PFSK-1 (cell line): ENCODE data around the gene DDX42.
A peak's percentile ranks its signal among the peaks of the same experiment; 100 is the strongest.

Experiments
- FOXP2 ChIP-seq: optimal IDR thresholded peaks from 2 replicates; pipeline ENCODE3; 2011; ENCODE audit warnings: borderline replicate concordance, control low read depth, inconsistent platforms; ENCODE audit not compliant: insufficient read depth; ENCODE audit errors: extremely low read length, extremely low read depth
- POLR2AphosphoS5 ChIP-seq: IDR thresholded peaks from 2 replicates; pipeline ENCODE4 v1.6.1; 2012; ENCODE audit warnings: low read depth, mild to moderate bottlenecking, control low read depth, low read length, moderate library complexity
- SIN3A ChIP-seq: IDR thresholded peaks from 2 replicates; pipeline ENCODE4 v1.6.1; 2012; ENCODE audit warnings: mild to moderate bottlenecking, low read length, moderate library complexity, borderline replicate concordance; ENCODE audit not compliant: insufficient read depth
- TAF1 ChIP-seq: IDR thresholded peaks from 2 replicates; pipeline ENCODE4 v1.6.1; 2012; ENCODE audit warnings: low read length, control low read depth, borderline replicate concordance; ENCODE audit not compliant: insufficient read depth
- TF ChIP-seq, protein P1 (sequence below), 2 experiments: IDR thresholded peaks; 2 replicates each; pipeline versions ENCODE4 v1.6.1 to v1.8.0; 2011 to 2012; ENCODE audit warnings: low read depth in 2 of 2, low read length in 2 of 2, control low read depth in 1 of 2, inconsistent platforms in 1 of 2, mild to moderate bottlenecking in 1 of 2, moderate library complexity in 1 of 2; ENCODE audit not compliant: insufficient read depth in 1 of 2

DDX42 gene

GRCh38 chr17:63822537-63822936 is 48.6 kb downstream of the DDX42 start:
- TF ChIP-seq SIN3A = no peak

GRCh38 chr17:63823659-63824331 is 49.8 kb downstream of the DDX42 start:
- TF ChIP-seq SIN3A (no peak), POLR2AphosphoS5 (no peak; the same call in 1 of the 2 replicates), FOXP2 (no peak), TAF1 (no peak)
- TF ChIP-seq, protein P1, sequence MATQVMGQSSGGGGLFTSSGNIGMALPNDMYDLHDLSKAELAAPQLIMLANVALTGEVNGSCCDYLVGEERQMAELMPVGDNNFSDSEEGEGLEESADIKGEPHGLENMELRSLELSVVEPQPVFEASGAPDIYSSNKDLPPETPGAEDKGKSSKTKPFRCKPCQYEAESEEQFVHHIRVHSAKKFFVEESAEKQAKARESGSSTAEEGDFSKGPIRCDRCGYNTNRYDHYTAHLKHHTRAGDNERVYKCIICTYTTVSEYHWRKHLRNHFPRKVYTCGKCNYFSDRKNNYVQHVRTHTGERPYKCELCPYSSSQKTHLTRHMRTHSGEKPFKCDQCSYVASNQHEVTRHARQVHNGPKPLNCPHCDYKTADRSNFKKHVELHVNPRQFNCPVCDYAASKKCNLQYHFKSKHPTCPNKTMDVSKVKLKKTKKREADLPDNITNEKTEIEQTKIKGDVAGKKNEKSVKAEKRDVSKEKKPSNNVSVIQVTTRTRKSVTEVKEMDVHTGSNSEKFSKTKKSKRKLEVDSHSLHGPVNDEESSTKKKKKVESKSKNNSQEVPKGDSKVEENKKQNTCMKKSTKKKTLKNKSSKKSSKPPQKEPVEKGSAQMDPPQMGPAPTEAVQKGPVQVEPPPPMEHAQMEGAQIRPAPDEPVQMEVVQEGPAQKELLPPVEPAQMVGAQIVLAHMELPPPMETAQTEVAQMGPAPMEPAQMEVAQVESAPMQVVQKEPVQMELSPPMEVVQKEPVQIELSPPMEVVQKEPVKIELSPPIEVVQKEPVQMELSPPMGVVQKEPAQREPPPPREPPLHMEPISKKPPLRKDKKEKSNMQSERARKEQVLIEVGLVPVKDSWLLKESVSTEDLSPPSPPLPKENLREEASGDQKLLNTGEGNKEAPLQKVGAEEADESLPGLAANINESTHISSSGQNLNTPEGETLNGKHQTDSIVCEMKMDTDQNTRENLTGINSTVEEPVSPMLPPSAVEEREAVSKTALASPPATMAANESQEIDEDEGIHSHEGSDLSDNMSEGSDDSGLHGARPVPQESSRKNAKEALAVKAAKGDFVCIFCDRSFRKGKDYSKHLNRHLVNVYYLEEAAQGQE (IDR thresholded peaks at IDR 0.05; ENCODE audit: insufficient read depth in 1 of 2, low read depth in 2 of 2, low read length in 2 of 2) = no peak

GRCh38 chr17:63824362-63824761 is 50.4 kb downstream of the DDX42 start:
- no peak for TF ChIP-seq FOXP2

GRCh38 chr17:63826468-63827001 is 52.6 kb downstream of the DDX42 start:
- 0 out of 2 replicates have a peak, but pooled peaks have one; percentile 55 for TF ChIP-seq SIN3A
- TF ChIP-seq POLR2AphosphoS5 = no peak
- TF ChIP-seq, protein P1 (IDR thresholded peaks at IDR 0.05; ENCODE audit: insufficient read depth in 1 of 2, low read depth in 2 of 2, low read length in 2 of 2) = peak in 1 of 2 experiments; percentile 61; a peak in 2 of 4 replicates
- no peak for TF ChIP-seq FOXP2
- TF ChIP-seq TAF1 = no peak

- TF ChIP-seq POLR2AphosphoS5 (peak; percentile 85), FOXP2 (peak; percentile 67), TAF1 (peak; percentile 97), SIN3A (0 out of 2 replicates have a peak, but pooled peaks have one; percentile 2)
- TF ChIP-seq, protein P1 (IDR thresholded peaks at IDR 0.05; ENCODE audit: insufficient read depth in 1 of 2, low read depth in 2 of 2, low read length in 2 of 2) = no peak
Measured at GRCh38 chr17:63827002-63827800, 53.2 kb downstream of the DDX42 start, which contains the start of the genes FTSJ3 and PSMC5. FTSJ3 (minus strand) TSS chr17:63827663; CDS start chr17:63826902, 761 bp downstream. PSMC5 (plus strand) TSS chr17:63827431; CDS start chr17:63827491, 60 bp downstream.

GRCh38 chr17:63827801-63828221 is 53.8 kb downstream of the DDX42 start:
- TF ChIP-seq TAF1 = no peak
- no peak for TF ChIP-seq POLR2AphosphoS5
- TF ChIP-seq, protein P1 (IDR thresholded peaks at IDR 0.05; ENCODE audit: insufficient read depth in 1 of 2, low read depth in 2 of 2, low read length in 2 of 2) = no peak
- no peak for TF ChIP-seq FOXP2
- no peak for TF ChIP-seq SIN3A
